Left lung (tissue), 10 donors: ENCODE data around the gene HPRT1. TPM values are rescaled to one million over a fixed set of nuclear protein-coding genes. Genes with fewer than 3 reads are reported as not detected.

ENCODE experiments used
- ATAC-seq: fragments of 200-7000 bp; cut with Tn5 transposase; one replicate; pipeline ENCODE4 v1.9.1; 2020; ENCODE audit warnings: moderate library complexity
- DNase-seq, 4 donors: peaks; one replicate each; pipeline ENCODE4 v3.0.0-alpha.2; 2013 to 2020
- H3K27ac ChIP-seq, 2 donors: fragments of 200-600 bp; sonication (generic) in 1 of 2; one replicate each; pipeline versions ENCODE4 v1.5.0 to v1.8.0; 2020 to 2021
- H3K27me3 ChIP-seq, 2 donors: fragments of 200-600 bp; sonication (generic) in 1 of 2; one replicate each; pipeline versions ENCODE4 v1.5.0 to v1.8.0; 2020 to 2021
- H3K36me3 ChIP-seq, 2 donors: fragments of 200-600 bp; sonication (generic) in 1 of 2; one replicate each; pipeline versions ENCODE4 v1.5.0 to v1.8.0; 2020 to 2021
- H3K4me1 ChIP-seq, 2 donors: fragments of 200-600 bp; one replicate each; pipeline ENCODE4 v1.8.0; 2021
- H3K4me3 ChIP-seq, 2 donors: fragments of 200-600 bp; sonication (generic) in 1 of 2; one replicate each; pipeline versions ENCODE4 v1.5.0 to v1.8.0; 2020 to 2021; ENCODE audit warnings: mild to moderate bottlenecking in 1 of 2
- H3K9me3 ChIP-seq, 2 donors: fragments of 200-600 bp; sonication (generic) in 1 of 2; one replicate each; pipeline versions ENCODE4 v1.5.0 to v1.8.0; 2020 to 2021
- intact Hi-C, 2 donors: fragments of 100-400 bp; cut with DNase I; formaldehyde crosslinking; loops; one replicate each; pipeline versions ENCODE4 v1.11.2 to v1.14.2; 2022
- polyA plus RNA-seq, 6 donors: library from polyadenylated mRNA; unstranded; fragments of 120-200 nt; gene quantifications; one replicate each; pipeline ENCODE4 v1.2.1, GENCODE V29; 2013; ENCODE audit not compliant: insufficient read length in 6 of 6
- total RNA-seq, 2 donors: library from RNA; stranded (reverse); fragmentation: NEBNext Ultra II Directional; extraction: Animal tissue kit (Norgen Biotek cat#: 25700); gene quantifications; one replicate each; pipeline ENCODE4 v1.2.1, GENCODE V29; 2021
- TF ChIP-seq, protein P1 (sequence below), 2 donors: fragments of 200-600 bp; sonication (generic) in 1 of 2; IDR thresholded peaks; one replicate each; pipeline versions ENCODE4 v1.5.0 to v1.8.0; 2021; ENCODE audit warnings: antibody characterized with exemption in 2 of 2
- donor health status: DM: no; HTN: yes; CAD: no.
- donor health status: DM: no; HTN: no; CAD: no.

Gene HPRT1
- total and polyA plus RNA-seq, 8 donors: 17.5 to 26.9 (median 19.5) TPM

DNA sequence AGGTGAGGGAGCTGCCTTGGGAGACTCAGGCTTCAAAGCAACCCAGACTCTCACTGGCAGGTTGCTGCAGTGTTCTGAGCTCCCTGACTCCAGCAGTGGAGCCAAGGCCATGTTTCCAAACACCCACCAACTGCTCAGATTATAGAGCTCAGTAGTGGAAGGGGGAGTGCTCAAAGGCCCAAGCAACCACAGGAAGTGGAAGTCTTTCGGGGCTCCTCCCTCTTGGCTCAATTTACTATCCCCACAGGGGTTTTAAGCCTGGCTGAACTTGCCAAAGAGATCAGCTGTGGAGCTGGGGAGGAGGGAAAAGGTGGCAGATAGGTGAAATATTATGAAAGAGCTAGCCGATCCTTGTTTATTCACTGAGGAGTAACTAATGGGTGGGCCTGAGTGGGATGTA is 82.5 kb downstream of the HPRT1 start:
- no peaks in the 10 kb centered on the region for H3K9me3 ChIP-seq
- H3K4me3 ChIP-seq: no peak overlapping the region
- H3K27me3 ChIP-seq: peaks cover 20 to 39% of the 10 kb centered on the region in 2 donors
- H3K4me1 ChIP-seq: no peaks in the 10 kb centered on the region
- H3K36me3 ChIP-seq: no peaks in the 10 kb centered on the region
- ATAC-seq: no peak
- TF ChIP-seq, protein P1, sequence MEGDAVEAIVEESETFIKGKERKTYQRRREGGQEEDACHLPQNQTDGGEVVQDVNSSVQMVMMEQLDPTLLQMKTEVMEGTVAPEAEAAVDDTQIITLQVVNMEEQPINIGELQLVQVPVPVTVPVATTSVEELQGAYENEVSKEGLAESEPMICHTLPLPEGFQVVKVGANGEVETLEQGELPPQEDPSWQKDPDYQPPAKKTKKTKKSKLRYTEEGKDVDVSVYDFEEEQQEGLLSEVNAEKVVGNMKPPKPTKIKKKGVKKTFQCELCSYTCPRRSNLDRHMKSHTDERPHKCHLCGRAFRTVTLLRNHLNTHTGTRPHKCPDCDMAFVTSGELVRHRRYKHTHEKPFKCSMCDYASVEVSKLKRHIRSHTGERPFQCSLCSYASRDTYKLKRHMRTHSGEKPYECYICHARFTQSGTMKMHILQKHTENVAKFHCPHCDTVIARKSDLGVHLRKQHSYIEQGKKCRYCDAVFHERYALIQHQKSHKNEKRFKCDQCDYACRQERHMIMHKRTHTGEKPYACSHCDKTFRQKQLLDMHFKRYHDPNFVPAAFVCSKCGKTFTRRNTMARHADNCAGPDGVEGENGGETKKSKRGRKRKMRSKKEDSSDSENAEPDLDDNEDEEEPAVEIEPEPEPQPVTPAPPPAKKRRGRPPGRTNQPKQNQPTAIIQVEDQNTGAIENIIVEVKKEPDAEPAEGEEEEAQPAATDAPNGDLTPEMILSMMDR (IDR thresholded peaks at IDR 0.05): no peak
- no peak for DNase-seq
- no peak overlapping the region for H3K27ac ChIP-seq
- intact Hi-C loops: no loop called here

DNA sequence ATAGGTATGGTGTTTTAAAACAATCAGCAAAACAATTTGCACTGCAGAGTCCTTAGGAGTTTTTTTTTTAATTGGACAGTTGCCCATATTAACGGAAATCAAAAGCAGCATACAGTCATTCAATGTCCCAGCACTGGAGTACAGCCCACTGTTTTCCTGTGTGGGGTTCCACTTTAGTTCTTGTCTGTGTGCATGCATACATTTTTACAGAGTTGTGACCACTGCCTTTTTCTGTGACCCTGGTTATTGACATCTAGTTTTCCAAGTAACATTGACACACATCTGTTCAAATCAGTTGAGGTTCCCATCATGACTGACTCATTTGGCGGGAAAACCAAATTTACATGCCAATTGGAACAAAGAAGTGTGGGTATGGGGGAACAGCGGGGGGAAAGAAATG is 83.3 kb downstream of the HPRT1 start:
- no peak for ATAC-seq
- peaks cover 20 to 47% of the 10 kb centered on the region in 2 donors for H3K27me3 ChIP-seq
- no peaks in the 10 kb centered on the region for H3K4me1 ChIP-seq
- no peak overlapping the region for H3K4me3 ChIP-seq
- H3K9me3 ChIP-seq: no peaks in the 10 kb centered on the region
- H3K27ac ChIP-seq: no peak overlapping the region
- intact Hi-C loops: no loop called here
- no peaks in the 10 kb centered on the region for H3K36me3 ChIP-seq
- TF ChIP-seq, protein P1 (IDR thresholded peaks at IDR 0.05): no peak
- DNase-seq: no peak

DNA sequence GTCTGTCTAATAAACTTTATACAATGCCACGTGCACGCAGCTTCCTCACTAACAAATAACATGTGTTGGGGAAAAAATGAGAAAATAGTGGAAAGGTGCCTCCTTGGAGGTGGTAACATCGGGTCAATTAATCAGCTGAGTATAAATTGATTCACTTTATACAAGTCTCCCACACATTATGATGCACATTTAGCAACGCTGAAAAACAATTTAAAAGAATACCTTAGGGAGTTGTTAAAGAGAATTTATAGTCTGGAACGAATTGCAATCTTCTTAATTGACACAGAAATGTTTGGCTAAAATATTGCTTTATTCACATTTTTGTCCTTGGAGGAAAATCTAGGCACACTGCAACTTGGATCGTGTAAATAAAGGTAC is 84.2 kb downstream of the HPRT1 start:
- Histone ChIP-seq H3K9me3 (no peaks in the 10 kb centered on the region), H3K4me1 (no peaks in the 10 kb centered on the region), H3K27ac (no peak overlapping the region), H3K36me3 (no peaks in the 10 kb centered on the region), H3K27me3 (peaks cover 20 to 55% of the 10 kb centered on the region in 2 donors), H3K4me3 (no peak overlapping the region)
- DNase-seq: no peak
- no peak for ATAC-seq
- TF ChIP-seq, protein P1 (IDR thresholded peaks at IDR 0.05): no peak
- intact Hi-C loops: no loop called here

DNA sequence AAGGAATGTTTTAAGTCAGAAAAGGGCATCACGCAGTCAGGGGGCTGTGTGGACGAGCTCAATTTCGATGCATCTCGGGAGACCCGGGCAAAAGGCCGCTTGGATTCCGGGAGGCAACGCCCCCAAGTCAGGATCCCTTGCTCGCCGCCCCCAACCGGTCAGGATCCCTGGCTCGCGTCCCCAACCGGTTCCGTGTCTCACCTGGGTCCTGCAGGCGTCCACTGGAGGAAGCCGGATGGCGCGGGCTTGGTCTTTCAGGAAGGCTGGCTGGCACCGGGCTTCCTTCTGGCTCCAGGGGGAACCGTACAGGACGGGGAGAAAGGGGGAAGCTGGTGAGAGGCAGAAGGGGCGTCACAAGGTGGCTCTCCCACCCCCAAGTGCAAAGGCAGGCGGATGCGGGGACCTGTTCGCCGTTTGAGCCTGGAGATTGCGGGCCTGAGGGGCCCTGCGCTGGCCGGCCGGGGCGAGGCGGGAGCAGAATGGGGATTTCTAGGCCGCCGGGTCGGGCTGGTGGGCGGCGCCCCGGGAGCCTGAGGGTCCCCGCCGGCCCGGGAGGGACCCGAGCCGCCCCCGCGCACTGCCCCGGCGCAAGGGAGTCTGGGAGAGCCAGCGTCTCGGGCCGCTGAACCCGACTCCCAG is 84.7 kb downstream of the HPRT1 start:
- Histone ChIP-seq H3K27ac (no peak overlapping the region), H3K4me1 (no peaks in the 10 kb centered on the region), H3K27me3 (peaks cover 20 to 60% of the 10 kb centered on the region in 2 donors), H3K36me3 (no peaks in the 10 kb centered on the region), H3K9me3 (no peaks in the 10 kb centered on the region), H3K4me3 (no peak overlapping the region)
- peak; percentile 9 for ATAC-seq
- intact Hi-C loops: no loop called here
- TF ChIP-seq, protein P1 (IDR thresholded peaks at IDR 0.05): no peak
- peak in 1 of 4 donors; percentile 69 for DNase-seq

DNA sequence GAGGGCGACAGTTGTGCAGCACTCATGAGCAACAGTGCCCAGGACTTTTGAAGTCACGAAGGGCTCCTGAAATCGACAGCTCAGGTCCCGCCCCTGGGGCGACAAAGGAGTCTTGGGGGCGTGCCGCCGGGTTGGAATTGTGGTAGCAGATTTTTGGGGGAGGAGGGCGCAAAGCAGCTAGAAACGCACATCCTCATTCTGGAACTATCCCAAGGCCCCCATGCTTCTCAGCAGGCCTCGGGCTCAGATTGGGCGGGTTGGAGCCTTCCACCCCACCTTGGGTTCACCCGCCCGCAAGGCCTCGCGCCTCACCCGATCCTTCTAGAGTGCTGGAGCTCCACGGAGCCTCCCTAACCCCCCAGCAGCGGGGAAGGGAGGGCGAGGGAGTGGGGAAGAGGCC is 85.5 kb downstream of the HPRT1 start:
- DNase-seq (no peak), ATAC-seq (no peak)
- Histone ChIP-seq H3K27ac (no peak overlapping the region), H3K36me3 (no peaks in the 10 kb centered on the region), H3K4me3 (no peak overlapping the region), H3K27me3 (peaks cover 20 to 68% of the 10 kb centered on the region in 2 donors), H3K4me1 (peaks cover 0 to 7% of the 10 kb centered on the region in 2 donors), H3K9me3 (no peaks in the 10 kb centered on the region)
- intact Hi-C loops: no loop called here
- TF ChIP-seq, protein P1 (IDR thresholded peaks at IDR 0.05): no peak
